DMS 273 (cell line): Measurements from ENCODE around the gene TNS3.

ENCODE experiments used
- DNase-seq: peaks from one replicate; lab custom pipeline; 2025; ENCODE audit not compliant: unreplicated experiment; lab: John Stamatoyannopoulos, UW

The TNS3 gene

GRCh38 chr7:47490501-47491265 is 91.2 kb downstream of the TNS3 start:
- DNase-seq = no peak

DNA sequence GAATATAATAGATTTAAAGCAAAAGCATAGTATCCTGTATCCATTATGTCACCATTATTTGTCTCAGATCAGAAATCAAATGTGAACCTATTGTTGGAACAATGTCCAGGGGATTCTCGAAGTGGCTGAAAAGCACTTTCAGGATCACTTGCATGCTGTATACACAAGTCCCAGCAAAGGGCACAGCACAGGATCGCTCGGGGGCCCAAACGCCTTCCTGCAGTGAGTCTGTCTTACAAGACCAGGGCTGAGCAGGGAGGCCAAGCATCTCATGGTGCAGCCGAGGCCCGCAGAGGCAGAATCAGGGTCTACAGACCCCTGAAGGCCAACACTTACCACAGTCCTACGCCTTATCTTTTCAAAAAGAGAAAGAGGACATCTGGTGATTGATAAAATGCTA is 92.3 kb downstream of the TNS3 start:
- no peak for DNase-seq

GRCh38 chr7:47488969-47489342 is 93.0 kb downstream of the TNS3 start:
- no peak for DNase-seq

DNA sequence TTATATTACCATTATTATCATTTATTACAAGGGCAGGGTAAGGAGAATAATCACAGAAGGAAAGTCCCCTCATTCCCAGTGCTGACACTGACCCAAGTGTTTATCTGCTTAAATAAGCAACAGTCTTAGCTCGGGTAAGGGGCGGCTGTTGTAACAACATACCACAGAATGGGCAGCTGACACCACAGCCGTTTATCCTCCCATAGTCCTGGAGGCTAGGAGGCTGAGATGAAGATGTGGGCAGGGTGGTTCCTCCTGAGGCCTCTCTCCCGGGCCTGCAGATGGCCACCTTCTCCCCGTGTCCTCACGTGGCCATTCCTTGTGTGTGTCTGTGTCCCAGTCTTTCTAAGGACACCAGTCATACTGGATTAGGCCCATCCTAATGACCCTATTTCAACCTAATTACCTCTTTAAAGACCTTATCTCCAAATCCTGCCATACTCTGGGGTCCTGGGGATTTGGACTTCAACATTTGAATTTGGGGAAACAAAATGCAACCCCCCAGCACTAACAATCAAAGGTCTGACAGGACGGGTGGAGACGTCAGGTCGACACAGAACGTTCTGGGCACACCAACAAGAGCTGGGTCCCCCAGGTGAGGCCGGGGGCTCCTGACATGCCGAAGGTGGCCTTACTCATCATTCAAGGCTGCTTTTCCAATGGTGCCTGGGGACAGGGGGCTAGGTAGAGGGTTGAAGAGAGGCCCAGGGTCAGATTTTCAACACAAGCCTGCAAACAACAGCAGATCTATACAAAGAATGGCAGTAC is 93.5 kb downstream of the TNS3 start:
- no peak for DNase-seq

DNA sequence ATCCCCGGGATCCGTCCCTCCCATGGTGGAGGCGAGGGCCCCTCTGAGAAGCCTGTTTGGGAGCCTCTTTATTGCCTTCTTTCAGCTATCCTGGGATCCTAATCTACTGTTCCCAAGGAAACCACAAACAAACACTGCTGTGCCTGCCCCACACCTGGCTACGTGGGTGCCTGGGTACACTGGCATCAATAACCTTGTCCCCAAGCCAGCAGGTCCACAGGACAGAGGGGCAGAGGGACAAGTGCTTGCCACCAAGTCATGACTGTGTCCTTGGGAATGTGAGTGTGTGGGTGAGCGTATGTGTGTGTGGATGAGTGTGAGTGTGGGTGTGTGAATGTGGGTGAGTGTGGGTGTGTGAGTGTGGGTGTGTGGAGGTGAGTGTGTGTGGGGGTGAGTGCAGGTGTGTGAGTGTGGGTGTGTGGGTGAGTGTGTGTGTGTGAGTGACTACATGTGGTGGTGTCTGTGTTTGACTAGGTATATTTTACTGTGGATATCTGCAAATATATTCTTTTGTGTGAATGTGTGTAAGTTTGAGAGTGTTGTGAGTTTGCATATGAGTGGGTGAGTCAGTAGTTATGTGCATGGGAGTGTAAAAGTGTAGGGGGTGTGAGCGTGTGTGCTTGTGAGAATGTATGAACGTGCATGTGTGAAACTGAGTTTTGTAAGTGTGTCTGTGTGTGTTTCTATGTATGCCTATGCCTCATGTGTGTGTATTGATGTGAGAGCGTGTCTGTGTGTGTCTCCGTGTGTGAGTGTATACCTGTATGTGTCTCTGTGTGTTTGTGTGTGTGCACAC is 96.1 kb downstream of the TNS3 start:
- DNase-seq = no peak

- no peak for DNase-seq
Observed at GRCh38 chr7:47484923-47485639, 96.8 kb downstream of the TNS3 start.

DNA sequence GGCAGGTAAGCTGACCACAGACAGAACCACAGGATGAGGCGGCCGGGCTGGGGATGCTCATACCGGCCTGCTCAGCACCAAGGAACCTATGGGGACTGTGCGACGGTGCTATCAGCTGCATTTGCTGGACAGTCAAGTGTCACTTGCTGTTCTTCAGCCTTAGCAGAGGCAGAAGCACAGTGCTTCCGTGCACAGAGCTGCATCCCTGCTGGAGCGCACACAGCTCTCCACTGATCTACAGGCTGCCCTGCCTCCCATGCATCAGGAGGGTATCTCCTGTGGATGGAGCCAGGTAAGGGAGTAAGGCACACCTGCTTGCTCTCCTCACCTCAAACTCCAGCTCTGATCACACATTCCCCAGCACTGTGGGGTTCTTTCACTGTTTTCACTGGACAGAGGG is 97.5 kb downstream of the TNS3 start:
- DNase-seq = no peak

DNA sequence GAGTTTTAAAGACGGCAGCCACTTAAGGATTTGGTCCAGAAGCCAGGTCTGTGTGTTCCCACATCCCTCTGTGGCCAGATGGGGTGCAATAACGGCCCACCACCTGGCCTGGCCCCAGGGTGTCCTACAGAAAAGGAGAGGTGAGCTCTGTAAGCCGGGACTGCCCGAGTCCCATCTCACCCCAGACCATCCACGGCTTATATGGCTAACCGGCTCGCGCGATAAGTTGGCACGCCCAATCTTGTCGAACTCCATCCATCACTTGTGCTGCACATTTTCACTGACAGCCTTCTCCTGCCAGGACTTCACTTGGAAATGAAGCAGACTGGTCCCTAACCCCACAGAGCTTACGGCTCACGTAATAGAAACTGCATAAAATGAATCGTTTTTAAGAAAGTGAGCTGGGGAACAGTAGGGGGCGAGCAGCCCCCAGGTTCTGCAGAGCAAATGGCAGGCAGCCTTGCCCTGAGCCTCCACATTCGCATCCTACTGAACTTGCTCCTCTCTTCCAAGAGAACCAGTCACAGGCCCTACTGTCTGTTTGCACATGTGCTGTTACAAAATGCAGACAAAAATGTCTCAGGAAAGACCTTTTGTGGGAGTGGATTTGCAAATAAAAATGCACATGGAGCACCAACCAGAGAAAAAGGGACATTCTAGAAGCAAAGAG is 98.2 kb downstream of the TNS3 start:
- DNase-seq = peak; percentile 20

GRCh38 chr7:47482013-47482875 is 99.7 kb downstream of the TNS3 start:
- DNase-seq = no peak

GRCh38 chr7:47481541-47482012 is 100.3 kb downstream of the TNS3 start:
- no peak for DNase-seq

DNA sequence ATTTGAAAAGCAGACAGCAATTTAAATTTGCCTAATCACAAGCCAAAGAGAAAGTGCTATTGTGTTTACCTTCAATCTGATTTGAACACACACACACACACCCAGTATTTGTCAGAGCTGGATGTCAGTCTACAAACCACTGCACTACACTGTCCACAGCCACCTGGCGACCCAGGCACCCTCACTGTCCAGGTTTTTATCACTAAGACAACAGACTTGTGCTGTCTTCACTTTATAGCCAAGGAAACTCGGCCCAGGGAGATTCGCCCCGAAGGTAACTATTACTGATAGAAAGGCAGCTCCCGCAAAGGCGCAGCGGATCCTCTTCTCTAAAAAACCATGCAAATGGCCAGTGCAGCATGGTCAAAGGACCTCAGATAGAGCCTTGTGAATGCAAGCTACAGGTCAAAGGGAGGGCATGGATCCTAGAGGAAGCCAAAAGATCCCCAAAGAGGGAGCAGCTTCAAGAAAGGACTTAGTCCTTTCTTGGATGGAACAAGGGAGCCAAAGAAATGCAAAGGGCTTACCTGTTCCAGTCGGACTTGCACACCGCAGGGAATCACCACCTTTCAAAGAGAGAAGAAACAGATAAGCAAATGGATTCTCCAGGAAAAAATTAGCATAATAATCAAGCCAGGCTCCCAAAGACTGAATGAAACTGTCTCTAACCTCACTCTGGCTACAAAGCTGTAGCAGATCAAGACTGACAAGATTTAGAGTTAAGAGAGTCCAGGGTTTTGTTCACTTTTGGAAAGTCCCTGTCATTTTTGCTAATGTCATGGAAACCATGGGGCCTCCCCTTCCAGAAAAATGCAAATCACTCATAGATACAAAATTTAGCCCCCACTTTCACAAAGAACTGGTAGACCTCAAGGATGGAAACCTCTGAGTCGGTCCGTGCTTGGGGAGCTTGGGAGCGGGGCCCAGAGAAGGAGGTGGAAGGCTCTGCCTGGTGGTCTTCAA is 101.1 kb downstream of the TNS3 start:
- DNase-seq = no peak

DNA sequence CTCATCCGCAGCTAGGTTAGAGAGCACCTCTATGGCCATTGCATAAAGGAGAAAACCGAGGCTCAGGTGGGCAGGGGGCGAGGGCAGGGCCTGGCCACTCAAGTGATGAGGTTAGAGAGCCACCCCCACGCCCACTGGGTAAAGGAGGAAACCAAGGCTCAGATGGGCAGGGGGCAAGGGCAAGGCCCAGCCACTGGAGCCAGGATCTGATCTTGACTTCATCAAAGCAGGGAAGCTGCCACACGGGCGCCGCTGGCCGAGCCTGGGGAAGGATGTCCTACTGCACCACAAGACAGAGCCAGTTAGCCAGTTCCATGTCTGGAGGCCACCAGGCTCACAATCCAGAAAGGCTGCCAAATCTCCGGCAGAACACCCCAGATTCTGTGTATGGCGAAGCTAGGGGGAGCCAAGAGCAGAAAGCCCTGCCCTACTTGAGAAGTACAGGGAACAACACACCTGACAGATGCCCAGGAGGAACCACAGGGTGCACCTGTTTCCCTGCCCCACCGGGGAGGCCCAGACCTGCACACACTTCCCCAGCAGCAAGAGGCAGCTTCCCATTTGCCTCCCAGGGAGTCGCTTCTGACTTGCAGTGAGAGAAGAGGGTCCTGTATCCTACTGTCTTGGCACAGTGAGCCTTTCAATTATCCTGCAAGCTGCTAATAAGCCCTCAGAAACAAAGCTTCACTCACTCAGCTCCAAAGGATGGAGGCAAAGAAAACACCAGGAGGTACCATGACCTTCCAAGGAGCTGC is 101.9 kb downstream of the TNS3 start:
- DNase-seq = no peak

- no peak for DNase-seq
Observed at GRCh38 chr7:47478926-47479711, 102.8 kb downstream of the TNS3 start.

DNA sequence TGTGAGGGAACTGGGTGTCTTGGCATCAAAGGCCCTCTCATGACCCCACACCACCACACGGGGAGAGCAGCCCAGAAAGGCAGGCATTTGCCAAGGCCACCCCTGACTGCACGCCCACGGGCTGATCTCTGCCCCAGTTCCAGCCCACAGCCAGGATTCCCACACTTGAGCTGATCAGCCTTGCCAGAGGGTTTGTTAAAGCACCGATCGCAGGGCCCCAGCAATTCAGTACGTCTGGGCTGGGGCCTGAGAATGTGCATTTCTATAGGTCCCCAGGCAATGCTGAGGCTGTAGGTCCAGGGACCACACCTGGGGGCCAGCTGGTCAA is 103.9 kb downstream of the TNS3 start:
- DNase-seq = no peak

DNA sequence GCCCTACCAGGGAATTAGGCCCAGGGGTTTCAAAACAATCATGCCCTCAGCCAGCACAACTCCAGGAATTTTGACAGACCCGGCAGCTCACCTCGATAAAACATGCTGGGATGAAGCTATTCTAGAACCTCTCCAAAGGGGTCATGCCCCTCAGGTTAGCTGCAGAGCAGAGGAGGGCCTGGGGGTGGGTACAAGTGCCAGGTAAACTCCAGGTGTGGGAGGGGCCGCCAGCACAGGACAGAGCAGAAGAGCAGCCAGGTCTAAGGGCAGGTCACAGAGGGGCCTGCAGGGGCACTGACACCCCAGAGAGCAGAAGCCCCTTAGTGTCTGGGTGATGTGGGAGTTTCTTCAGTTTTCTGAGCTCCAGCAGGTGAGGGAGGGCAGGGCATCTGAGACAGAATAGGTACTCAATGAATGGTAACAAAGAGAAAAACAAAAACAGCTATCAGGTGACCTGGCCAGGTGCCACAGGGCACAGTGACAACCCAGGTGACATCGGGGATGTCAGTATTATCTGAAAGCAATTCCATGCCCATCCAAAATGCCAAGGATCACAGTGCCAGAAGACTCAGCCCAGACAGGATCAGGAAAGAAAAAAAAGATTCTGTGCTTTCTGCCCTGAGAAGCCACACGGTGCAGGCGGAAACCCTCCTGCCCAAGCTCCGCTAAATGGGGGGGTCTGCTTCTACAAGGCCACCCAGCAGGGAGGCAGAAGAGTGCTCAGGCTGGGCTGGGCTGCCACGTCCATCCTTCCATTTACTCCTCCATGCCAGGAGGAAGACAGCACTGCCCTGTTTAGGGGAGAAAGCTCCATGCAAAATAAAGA is 104.5 kb downstream of the TNS3 start:
- DNase-seq = no peak

- DNase-seq = no peak
Observed at GRCh38 chr7:47475880-47476227, 106.1 kb downstream of the TNS3 start.
